ENCODE results near the gene PCGF5. TPM values are rescaled to one million over a fixed set of nuclear protein-coding genes. Genes with fewer than 3 reads are reported as not detected.

The PCGF5 gene
- total RNA-seq, 1 donor from 2014 or later = 48.9 TPM

GRCh38 chr10:91328320-91328984 lies 108.0 kb downstream of the PCGF5 start:
- no peak for DNase-seq (ENCODE audit: low read depth)

Other genes with a start within 250 kb of the PCGF5 start
- 5.6 and 11.7 TPM in 2 replicates for gene HECTD2, start 189.7 kb downstream of the PCGF5 start, total RNA-seq